Stimulated activated CD8-positive, alpha-beta memory T cell treated with anti-CD3 and anti-CD28 coated beads, Interleukin-4, amount 100 ng/mL, for 24 hours (primary cell): ENCODE measurements around the gene INPP5D.
"Not testable (repeated sequence)": the region's sequence is repeated elsewhere in the genome, so short reads cannot be mapped to it uniquely, and the experiment has no call there.

Experiments
- DNase-seq: peaks from one replicate; pipeline ENCODE4 v3.0.0-alpha.2; 2020; ENCODE audit warnings: low read depth

INPP5D gene

GRCh38 chr2:233092432-233093165 is 32.5 kb downstream of the INPP5D start:
- DNase-seq: no peak

- no peak for DNase-seq
These were observed 33.0 kb downstream of the INPP5D start for GRCh38 chr2:233093166-233093448.

- no peak for DNase-seq
These were observed 33.6 kb downstream of the INPP5D start for GRCh38 chr2:233093721-233094120.

GRCh38 chr2:233094614-233095013 is 34.5 kb downstream of the INPP5D start:
- no peak for DNase-seq

GRCh38 chr2:233096006-233096405 is 35.9 kb downstream of the INPP5D start:
- DNase-seq: no peak

- no peak for DNase-seq
These were observed 38.5 kb downstream of the INPP5D start for GRCh38 chr2:233098618-233099017.

GRCh38 chr2:233099820-233100191 is 39.7 kb downstream of the INPP5D start:
- not testable (repeated sequence) for DNase-seq

GRCh38 chr2:233100192-233100998 is 40.3 kb downstream of the INPP5D start:
- peak; percentile 64 for DNase-seq

GRCh38 chr2:233101141-233101540 is 41.0 kb downstream of the INPP5D start:
- DNase-seq: no peak

GRCh38 chr2:233101816-233102215 is 41.7 kb downstream of the INPP5D start:
- DNase-seq: no peak

GRCh38 chr2:233105156-233105895 is 45.2 kb downstream of the INPP5D start:
- DNase-seq: no peak

- DNase-seq: no peak
These were observed 45.8 kb downstream of the INPP5D start for GRCh38 chr2:233105930-233106329.

GRCh38 chr2:233107011-233107410 is 46.9 kb downstream of the INPP5D start:
- DNase-seq: no peak

GRCh38 chr2:233107831-233108300 is 47.7 kb downstream of the INPP5D start:
- no peak for DNase-seq

GRCh38 chr2:233108611-233109490 is 48.7 kb downstream of the INPP5D start:
- no peak for DNase-seq

- no peak for DNase-seq
These were observed 51.3 kb downstream of the INPP5D start for GRCh38 chr2:233111427-233111826.

- DNase-seq: no peak
These were observed 52.2 kb downstream of the INPP5D start for GRCh38 chr2:233112329-233112728.

- no peak for DNase-seq
These were observed 52.8 kb downstream of the INPP5D start for GRCh38 chr2:233112776-233113452.

- DNase-seq: no peak
These were observed 54.3 kb downstream of the INPP5D start for GRCh38 chr2:233114421-233114861.

- no peak for DNase-seq
These were observed 55.0 kb downstream of the INPP5D start for GRCh38 chr2:233115121-233115520.

GRCh38 chr2:233115741-233116140 is 55.6 kb downstream of the INPP5D start:
- DNase-seq: no peak
